ENCODE data around the gene DOP1A. TPM values are rescaled to one million over a fixed set of nuclear protein-coding genes. Genes with fewer than 3 reads are reported as not detected.

DOP1A gene
- total RNA-seq, 1 donor from 2014 or later = 18.4 TPM

DNA sequence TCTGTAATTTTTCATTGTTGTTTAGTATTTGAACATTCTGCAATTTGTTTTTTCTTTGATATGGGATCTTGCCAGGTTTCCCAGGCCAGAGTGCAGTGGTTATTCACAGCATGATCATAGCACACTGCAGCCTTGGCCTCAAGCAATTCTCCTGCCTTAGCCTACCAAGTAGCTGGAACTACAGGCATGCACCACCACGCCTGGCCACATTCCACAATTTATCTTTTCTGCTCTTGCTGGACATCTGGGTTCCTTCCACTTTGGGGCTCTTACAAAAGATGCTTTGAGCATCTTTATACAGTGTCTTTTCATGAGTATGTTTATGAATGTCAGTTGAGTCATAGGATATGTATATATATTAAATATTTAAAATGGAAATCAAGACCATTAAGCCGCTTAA is 83.6 kb downstream of the DOP1A start:
- Mint-ChIP-seq H3K27ac (ENCODE audit: unreplicated experiment) (no peak overlapping the region), H3K36me3 (ENCODE audit: low read depth) (peaks cover 3% of the 10 kb centered on the region)

DNA sequence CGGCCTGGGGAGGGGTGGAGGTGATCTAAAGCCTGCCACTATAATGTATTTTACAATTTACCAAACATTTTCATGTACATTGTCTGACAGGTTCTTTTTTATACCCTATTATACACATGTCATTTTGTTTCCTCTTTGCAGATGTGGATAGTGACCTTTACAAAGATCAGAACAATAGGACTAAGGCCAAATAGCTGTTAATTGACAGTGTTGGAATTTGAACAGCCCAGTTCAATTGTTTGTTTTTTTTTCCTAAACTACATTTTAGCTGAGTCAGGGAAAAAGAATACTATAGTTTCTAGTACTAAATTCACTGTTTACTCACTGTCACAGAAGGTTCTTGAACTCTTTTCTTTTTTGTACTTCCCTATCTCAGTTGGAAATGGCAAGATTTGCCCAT is 85.4 kb downstream of the DOP1A start:
- no peak for DNase-seq (ENCODE audit: low read depth, low spot score)
- no peak overlapping the region for H3K4me3 Mint-ChIP-seq
- no peaks in the 10 kb centered on the region for H3K9me3 Mint-ChIP-seq
- no peak overlapping the region for H3K27ac Mint-ChIP-seq (ENCODE audit: unreplicated experiment)
- TF ChIP-seq CTCF (conservative IDR thresholded peaks at IDR 0.05) = no peak
- peaks cover 12% of the 10 kb centered on the region for H3K4me1 Mint-ChIP-seq
- H3K36me3 Mint-ChIP-seq (ENCODE audit: low read depth) = peaks cover 5% of the 10 kb centered on the region
- H3K27me3 Mint-ChIP-seq (ENCODE audit: low read depth) = no peaks in the 10 kb centered on the region

More for the DNA sequence above, 83.6 kb downstream of the DOP1A start:
- no peak overlapping the region for H3K4me3 Mint-ChIP-seq
- no peaks in the 10 kb centered on the region for H3K9me3 Mint-ChIP-seq
- H3K27me3 Mint-ChIP-seq (ENCODE audit: low read depth) = no peaks in the 10 kb centered on the region
- H3K4me1 Mint-ChIP-seq = peaks cover 12% of the 10 kb centered on the region
- no peak for TF ChIP-seq CTCF (conservative IDR thresholded peaks at IDR 0.05)
- no peak for DNase-seq (ENCODE audit: low read depth, low spot score)

GRCh38 chr6:83153883-83154521 is 86.5 kb downstream of the DOP1A start:
- no peaks in the 10 kb centered on the region for H3K9me3 Mint-ChIP-seq
- no peak for TF ChIP-seq CTCF (conservative IDR thresholded peaks at IDR 0.05)
- peaks cover 5% of the 10 kb centered on the region for H3K36me3 Mint-ChIP-seq (ENCODE audit: low read depth)
- no peak overlapping the region for H3K4me3 Mint-ChIP-seq
- peaks cover 12% of the 10 kb centered on the region for H3K4me1 Mint-ChIP-seq
- DNase-seq (ENCODE audit: low read depth, low spot score) = no peak
- no peaks in the 10 kb centered on the region for H3K27me3 Mint-ChIP-seq (ENCODE audit: low read depth)
- peak overlapping the region; percentile 43 for H3K27ac Mint-ChIP-seq (ENCODE audit: unreplicated experiment)

DNA sequence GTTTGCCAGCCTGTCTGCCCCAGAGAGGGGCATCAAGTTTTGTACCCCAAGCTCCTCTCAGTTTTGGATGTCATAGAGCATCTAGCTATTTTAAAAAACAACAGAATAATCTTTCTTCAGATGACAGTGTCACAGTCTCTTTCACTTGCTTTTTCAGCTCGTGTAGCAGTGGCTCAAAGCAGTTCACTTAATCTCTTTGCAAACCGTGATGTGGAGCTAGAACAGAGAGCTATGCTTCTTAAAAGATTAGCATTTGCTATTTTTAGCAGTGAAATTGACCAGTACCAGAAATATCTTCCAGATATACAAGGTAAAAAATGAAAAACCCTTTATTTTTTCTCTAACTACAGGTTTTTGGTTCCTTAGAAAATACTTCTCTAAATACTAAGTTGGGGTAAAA is 88.3 kb downstream of the DOP1A start:
- Mint-ChIP-seq H3K27me3 (ENCODE audit: low read depth) (no peaks in the 10 kb centered on the region), H3K36me3 (ENCODE audit: low read depth) (peaks cover 9% of the 10 kb centered on the region), H3K4me3 (no peak overlapping the region), H3K27ac (ENCODE audit: unreplicated experiment) (peak overlapping the region; percentile 92), H3K4me1 (peaks cover 8% of the 10 kb centered on the region), H3K9me3 (no peaks in the 10 kb centered on the region)
- DNase-seq (ENCODE audit: low read depth, low spot score) = no peak
- TF ChIP-seq CTCF (conservative IDR thresholded peaks at IDR 0.05) = no peak

- Mint-ChIP-seq H3K36me3 (ENCODE audit: low read depth) (peaks cover 14% of the 10 kb centered on the region), H3K4me3 (no peak overlapping the region), H3K9me3 (no peaks in the 10 kb centered on the region), H3K4me1 (no peaks in the 10 kb centered on the region), H3K27ac (ENCODE audit: unreplicated experiment) (no peak overlapping the region), H3K27me3 (ENCODE audit: low read depth) (no peaks in the 10 kb centered on the region)
- no peak for DNase-seq (ENCODE audit: low read depth, low spot score)
- no peak for TF ChIP-seq CTCF (conservative IDR thresholded peaks at IDR 0.05)
These were observed 92.7 kb downstream of the DOP1A start for GRCh38 chr6:83160167-83160566.
